K562 (cell line): ENCODE data around the gene TRAF3. TPM values are rescaled to one million over a fixed set of nuclear protein-coding genes. Genes with fewer than 3 reads are reported as not detected.

Source experiments
- CEBPG ChIP-seq, 3 experiments: fragments of 200-800 bp in 1 of 3; sonication (Bioruptor generic) in 1 of 3; sonication (generic) in 1 of 3; formaldehyde crosslinking in 1 of 3; IDR thresholded peaks in 2 of 3; conservative IDR thresholded peaks in 1 of 3; 2 replicates each; pipeline versions ENCODE4 v1.6.1 to v1.8.0; 2016 to 2022; ENCODE audit warnings: missing compliant biosample characterization in 2 of 3, missing genetic modification characterization in 2 of 3, mild to moderate bottlenecking in 1 of 3, missing genetic modification reagents in 1 of 3
- GABPA ChIP-seq: fragments of 200-800 bp; sonication (Bioruptor generic); conservative IDR thresholded peaks from 2 replicates; pipeline ENCODE4 v1.6.1; 2016; ENCODE audit warnings: low read depth, missing genetic modification characterization, missing compliant biosample characterization
- HNRNPK ChIP-seq: fragments of 200-400 bp; formaldehyde crosslinking; IDR thresholded peaks from one replicate; pipeline ENCODE4 v1.6.1; 2018; ENCODE audit warnings: mild to moderate bottlenecking, low read depth, low read length; ENCODE audit not compliant: poor library complexity, severe bottlenecking
- HNRNPUL1 ChIP-seq: fragments of 200-400 bp; formaldehyde crosslinking; IDR thresholded peaks from 2 replicates; pipeline ENCODE4 v1.6.1; 2017; ENCODE audit warnings: low read length
- NONO ChIP-seq, 2 experiments: fragments of 200-400 bp in 1 of 2; fragments of 450-650 bp in 1 of 2; formaldehyde crosslinking in 1 of 2; IDR thresholded peaks; 2 replicates each; pipeline ENCODE4 v1.6.1; 2017; ENCODE audit warnings: low read depth in 2 of 2, mild to moderate bottlenecking in 2 of 2, moderate library complexity in 2 of 2, low read length in 1 of 2
- ZNF347 ChIP-seq: fragments of 450-650 bp; formaldehyde crosslinking; IDR thresholded peaks from 2 replicates; pipeline ENCODE4 v1.4.0; 2020; ENCODE audit warnings: low read depth, mild to moderate bottlenecking, moderate library complexity
- ZNF699 ChIP-seq: fragments of 250-450 bp; sonication (Bioruptor Pico); IDR thresholded peaks from 2 replicates; pipeline ENCODE4 v1.8.0; 2021; ENCODE audit warnings: mild to moderate bottlenecking, moderate library complexity; ENCODE audit not compliant: insufficient replicate concordance
- ZNF830 ChIP-seq: fragments of 250-450 bp; sonication (Bioruptor Pico); IDR thresholded peaks from 2 replicates; pipeline ENCODE4 v1.5.0; 2021; ENCODE audit warnings: mild to moderate bottlenecking
- polyA plus RNA-seq, 8 experiments: library from polyadenylated mRNA; depleted of rRNA in 4 of 8; stranded (reverse) in 5 of 8; unstranded in 3 of 8; fragments of >200 nt; fragmentation: Nextera tagmentation in 2 of 8; fragmentation: Illumina TruSeq in 1 of 8; extraction: Ambion mirVana in 2 of 8; extraction: Trizol in 1 of 8; gene quantifications; 2 replicates each; pipeline versions ENCODE4 v1.2.1 to v1.2.3, GENCODE V29; 2011 to 2014; ENCODE audit warnings: inconsistent platforms in 1 of 8, missing spikeins in 1 of 8
- total RNA-seq, 7 experiments: library from RNA; depleted of rRNA in 6 of 7; stranded (reverse); fragments of >200 nt in 6 of 7; fragmentation: Illumina TruSeq in 2 of 7; extraction: Trizol in 2 of 7; gene quantifications; 2 replicates each; pipeline versions ENCODE4 v1.2.1 to v1.2.3, GENCODE V29; 2011 to 2021; ENCODE audit warnings: low replicate concordance in 1 of 7
- TF ChIP-seq, protein P1 (sequence below), 2 experiments: fragments of 150-350 bp in 1 of 2; IDR thresholded peaks; 2 replicates each; pipeline ENCODE4 v1.6.1; 2012 to 2016; ENCODE audit warnings: low read depth in 2 of 2, low read length in 2 of 2, mild to moderate bottlenecking in 1 of 2, moderate library complexity in 1 of 2

TRAF3 gene
- total and polyA plus RNA-seq, 9 of the 15 experiments (the other 6 are each of a cell fraction or from before 2014, with no cell fraction given): 0.52 to 21.3 (median 9.9) TPM

DNA sequence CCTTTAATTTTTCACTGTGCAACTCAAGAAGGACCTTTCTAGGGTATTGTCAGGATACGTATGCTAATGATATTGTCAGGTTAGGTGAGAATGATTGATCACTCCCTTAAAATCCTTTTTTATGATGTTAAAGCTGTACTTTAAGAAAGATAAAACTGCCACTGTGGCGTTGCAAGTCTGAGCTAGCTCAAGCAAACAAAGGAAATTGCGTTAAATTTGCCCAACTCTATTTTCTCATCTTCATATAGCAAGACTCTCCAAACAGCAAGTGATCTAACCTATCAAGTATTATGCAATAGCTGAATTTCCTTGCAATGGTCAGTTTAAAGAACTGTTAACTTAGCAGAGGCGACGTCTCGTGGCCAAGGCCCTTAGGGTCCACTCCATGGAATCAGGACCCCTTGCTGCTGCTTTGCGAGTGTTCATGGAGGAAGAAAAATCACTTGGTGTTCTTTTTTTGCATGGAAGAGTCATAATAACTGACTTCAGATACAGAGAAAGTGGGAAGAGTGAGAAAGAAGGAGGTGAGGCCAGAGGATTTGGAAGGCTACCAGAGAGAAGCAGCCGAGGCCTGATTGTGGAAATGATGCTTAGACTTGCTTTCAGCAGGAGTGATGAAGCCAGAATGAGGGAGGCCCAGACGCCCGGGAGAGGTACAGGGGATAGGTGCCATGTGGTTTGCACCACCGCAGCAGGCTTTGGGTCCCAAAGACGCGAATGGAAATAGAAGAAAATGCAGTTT, 2.5 kb downstream of the TRAF3 start (continued):
- no peak for TF ChIP-seq ZNF699 (CRISPR knock-in tag)
- TF ChIP-seq, protein P1, sequence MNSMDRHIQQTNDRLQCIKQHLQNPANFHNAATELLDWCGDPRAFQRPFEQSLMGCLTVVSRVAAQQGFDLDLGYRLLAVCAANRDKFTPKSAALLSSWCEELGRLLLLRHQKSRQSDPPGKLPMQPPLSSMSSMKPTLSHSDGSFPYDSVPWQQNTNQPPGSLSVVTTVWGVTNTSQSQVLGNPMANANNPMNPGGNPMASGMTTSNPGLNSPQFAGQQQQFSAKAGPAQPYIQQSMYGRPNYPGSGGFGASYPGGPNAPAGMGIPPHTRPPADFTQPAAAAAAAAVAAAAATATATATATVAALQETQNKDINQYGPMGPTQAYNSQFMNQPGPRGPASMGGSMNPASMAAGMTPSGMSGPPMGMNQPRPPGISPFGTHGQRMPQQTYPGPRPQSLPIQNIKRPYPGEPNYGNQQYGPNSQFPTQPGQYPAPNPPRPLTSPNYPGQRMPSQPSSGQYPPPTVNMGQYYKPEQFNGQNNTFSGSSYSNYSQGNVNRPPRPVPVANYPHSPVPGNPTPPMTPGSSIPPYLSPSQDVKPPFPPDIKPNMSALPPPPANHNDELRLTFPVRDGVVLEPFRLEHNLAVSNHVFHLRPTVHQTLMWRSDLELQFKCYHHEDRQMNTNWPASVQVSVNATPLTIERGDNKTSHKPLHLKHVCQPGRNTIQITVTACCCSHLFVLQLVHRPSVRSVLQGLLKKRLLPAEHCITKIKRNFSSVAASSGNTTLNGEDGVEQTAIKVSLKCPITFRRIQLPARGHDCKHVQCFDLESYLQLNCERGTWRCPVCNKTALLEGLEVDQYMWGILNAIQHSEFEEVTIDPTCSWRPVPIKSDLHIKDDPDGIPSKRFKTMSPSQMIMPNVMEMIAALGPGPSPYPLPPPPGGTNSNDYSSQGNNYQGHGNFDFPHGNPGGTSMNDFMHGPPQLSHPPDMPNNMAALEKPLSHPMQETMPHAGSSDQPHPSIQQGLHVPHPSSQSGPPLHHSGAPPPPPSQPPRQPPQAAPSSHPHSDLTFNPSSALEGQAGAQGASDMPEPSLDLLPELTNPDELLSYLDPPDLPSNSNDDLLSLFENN (IDR thresholded peaks at IDR 0.05; ENCODE audit: low read depth in 2 of 2, low read length in 2 of 2): no peak
- TF ChIP-seq HNRNPK: no peak
- TF ChIP-seq GABPA (tag): no peak
- no peak for TF ChIP-seq HNRNPUL1
- TF ChIP-seq NONO (IDR thresholded peaks at IDR 0.05; ENCODE audit: low read depth in 2 of 2, low read length in 1 of 2): no peak
- TF ChIP-seq ZNF347: no peak
- TF ChIP-seq ZNF830 (CRISPR knock-in tag): no peak
- peak; percentile 80 for TF ChIP-seq CEBPG (CRISPR knock-in tag; IDR thresholded peaks at IDR 0.05)
- TF ChIP-seq CEBPG (tag; conservative IDR thresholded peaks at IDR 0.05 in 1 of 2, IDR thresholded peaks at IDR 0.05 in 1 of 2): peak; percentile 66 to 75
